Esophagus mucosa (tissue), 1 donor: Measurements from ENCODE around the gene NEK7. TPM values are rescaled to one million over a fixed set of nuclear protein-coding genes. Genes with fewer than 3 reads are reported as not detected.

Experiments used
- ATAC-seq: fragments of 200-7000 bp; cut with Tn5 transposase; one replicate; pipeline ENCODE4 v1.9.1; 2020
- total RNA-seq: library from RNA; stranded (reverse); gene quantifications from one replicate; pipeline ENCODE4 v1.2.4, GENCODE V29; 2023
- donor health status: DM: yes; HTN: yes; CAD: no.

Gene NEK7
- total RNA-seq, 1 donor from 2014 or later = 29.9 TPM

GRCh38 chr1:198359024-198359653 lies 202.3 kb downstream of the NEK7 start:
- ATAC-seq = no peak

GRCh38 chr1:198360208-198360729 lies 203.5 kb downstream of the NEK7 start:
- no peak for ATAC-seq

GRCh38 chr1:198361237-198361767 lies 204.5 kb downstream of the NEK7 start:
- ATAC-seq = no peak

- ATAC-seq = no peak
These were observed 206.9 kb downstream of the NEK7 start for GRCh38 chr1:198363625-198364151.

- ATAC-seq = no peak
These were observed 207.7 kb downstream of the NEK7 start for GRCh38 chr1:198364471-198364870.

GRCh38 chr1:198367296-198367695 lies 210.5 kb downstream of the NEK7 start:
- no peak for ATAC-seq

GRCh38 chr1:198370996-198371395 lies 214.2 kb downstream of the NEK7 start:
- ATAC-seq = no peak

Other genes starting within 250 kb of the NEK7 start
- not detected for gene LHX9, start 239.6 kb upstream of the NEK7 start, total RNA-seq